ENCODE results near the gene GRAPL. TPM values are rescaled to one million over a fixed set of nuclear protein-coding genes. Genes with fewer than 3 reads are reported as not detected.
"Not testable (repeated sequence)": the region's sequence is repeated elsewhere in the genome, so short reads cannot be mapped to it uniquely, and the experiment has no call there.

GRAPL gene
- total and polyA plus RNA-seq, 7 donors = 0.34 to 1.5 (median 0.74) TPM; not detected in 2

GRCh38 chr17:19158938-19159337, 31.5 kb downstream of the GRAPL start:
- intact Hi-C loops (cut with DNase I); H3K4me1 ChIP-seq; H3K36me3 ChIP-seq (ENCODE audit: insufficient read depth in 1 of 2, low read depth in 1 of 2); H3K27me3 ChIP-seq (ENCODE audit: insufficient read depth in 3 of 3, low read length in 2 of 3); DNase-seq; ATAC-seq; H3K27ac ChIP-seq; H3K9me3 ChIP-seq; H3K4me3 ChIP-seq: not testable (repeated sequence)
- WGBS, 3 donors = no CpG with 5 or more reads among the region's 2 CpGs

GRCh38 chr17:19161308-19162107, 34.1 kb downstream of the GRAPL start:
- H3K9me3 ChIP-seq; H3K27ac ChIP-seq; DNase-seq; H3K4me1 ChIP-seq; H3K27me3 ChIP-seq (ENCODE audit: insufficient read depth in 3 of 3, low read length in 2 of 3); H3K4me3 ChIP-seq; H3K36me3 ChIP-seq (ENCODE audit: insufficient read depth in 1 of 2, low read depth in 1 of 2); intact Hi-C loops (cut with DNase I); ATAC-seq: not testable (repeated sequence)
- WGBS, 3 donors = no CpG with 5 or more reads among the region's 13 CpGs

- H3K4me3 ChIP-seq; H3K27me3 ChIP-seq (ENCODE audit: insufficient read depth in 3 of 3, low read length in 2 of 3); intact Hi-C loops (cut with DNase I); H3K4me1 ChIP-seq; DNase-seq; H3K27ac ChIP-seq; H3K36me3 ChIP-seq (ENCODE audit: insufficient read depth in 1 of 2, low read depth in 1 of 2); H3K9me3 ChIP-seq: not testable (repeated sequence)
- WGBS, 3 donors = no CpG with 5 or more reads among the region's 71 CpGs
- ATAC-seq = peak; percentile 67 to 79 (median 74)
Observed at GRCh38 chr17:19162384-19163216, 35.2 kb downstream of the GRAPL start.

- H3K9me3 ChIP-seq; H3K27ac ChIP-seq; H3K36me3 ChIP-seq (ENCODE audit: insufficient read depth in 1 of 2, low read depth in 1 of 2); intact Hi-C loops (cut with DNase I); H3K4me3 ChIP-seq; H3K27me3 ChIP-seq (ENCODE audit: insufficient read depth in 3 of 3, low read length in 2 of 3); H3K4me1 ChIP-seq; DNase-seq: not testable (repeated sequence)
- peak in 2 of 4 donors; percentile 19 to 27 for ATAC-seq
- no CpG with 5 or more reads among the region's 3 CpGs for WGBS, 3 donors
Observed at GRCh38 chr17:19174422-19174821, 47.0 kb downstream of the GRAPL start.

- intact Hi-C loops (cut with DNase I); H3K4me3 ChIP-seq; H3K27me3 ChIP-seq (ENCODE audit: insufficient read depth in 3 of 3, low read length in 2 of 3); H3K4me1 ChIP-seq; DNase-seq; H3K9me3 ChIP-seq; H3K27ac ChIP-seq; H3K36me3 ChIP-seq (ENCODE audit: insufficient read depth in 1 of 2, low read depth in 1 of 2): not testable (repeated sequence)
- no CpG with 5 or more reads among the region's 20 CpGs for WGBS, 3 donors
- ATAC-seq = peak; percentile 96 to 99 (median 96)
Observed at GRCh38 chr17:19175410-19175809, 48.0 kb downstream of the GRAPL start.

- H3K9me3 ChIP-seq; H3K27me3 ChIP-seq (ENCODE audit: insufficient read depth in 3 of 3, low read length in 2 of 3); H3K4me3 ChIP-seq; H3K36me3 ChIP-seq (ENCODE audit: insufficient read depth in 1 of 2, low read depth in 1 of 2); H3K27ac ChIP-seq; intact Hi-C loops (cut with DNase I); DNase-seq; H3K4me1 ChIP-seq: not testable (repeated sequence)
- no CpG with 5 or more reads among the region's 33 CpGs for WGBS, 3 donors
- ATAC-seq = peak; percentile 98 to 99 (median 99)
Observed at GRCh38 chr17:19181040-19181875, 53.9 kb downstream of the GRAPL start.

DNA sequence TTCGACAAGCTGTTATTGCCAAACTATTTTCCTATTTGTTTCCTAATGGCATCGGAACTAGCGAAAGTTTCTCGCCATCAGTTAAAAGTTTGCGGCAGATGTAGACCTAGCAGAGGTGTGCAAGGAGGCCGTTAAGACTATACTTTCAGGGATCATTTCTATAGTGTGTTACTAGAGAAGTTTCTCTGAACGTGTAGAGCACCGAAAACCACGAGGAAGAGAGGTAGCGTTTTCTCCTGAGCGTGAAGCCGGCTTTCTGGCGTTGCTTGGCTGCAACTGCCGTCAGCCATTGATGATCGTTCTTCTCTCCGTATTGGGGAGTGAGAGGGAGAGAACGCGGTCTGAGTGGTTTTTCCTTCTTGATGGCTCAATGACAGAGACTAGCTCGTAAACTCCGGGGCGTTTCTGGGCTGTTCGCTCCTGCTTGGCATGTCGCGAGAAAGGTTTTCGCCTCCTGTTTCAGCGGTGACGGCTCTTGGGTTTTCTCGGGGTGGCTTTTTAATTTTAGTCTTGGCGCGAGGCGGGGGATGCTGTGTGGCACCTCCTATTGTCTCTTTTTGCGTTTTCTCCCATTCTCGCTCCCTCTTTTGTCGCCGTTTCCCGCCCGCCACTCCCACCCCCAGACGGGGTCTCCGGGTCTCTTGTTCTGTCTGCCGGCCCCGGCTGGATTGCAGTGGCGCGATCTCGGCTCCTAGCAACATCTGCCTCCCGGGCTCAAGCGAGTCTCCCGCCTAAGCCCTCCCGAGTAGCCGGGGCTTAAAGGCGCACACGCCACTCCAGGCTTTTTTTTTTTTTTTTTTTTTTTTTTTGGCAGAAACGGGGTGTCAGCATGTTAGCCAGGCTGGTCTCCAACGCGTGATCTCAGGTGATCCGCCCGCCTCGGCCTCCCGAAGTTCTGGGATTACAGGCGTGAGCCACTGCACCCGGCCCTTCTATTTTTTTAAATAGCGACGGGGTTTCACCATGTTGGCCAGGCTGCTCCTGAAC, 60.8 kb downstream of the GRAPL start:
- H3K27me3 ChIP-seq (ENCODE audit: insufficient read depth in 3 of 3, low read length in 2 of 3); H3K4me3 ChIP-seq; H3K9me3 ChIP-seq; H3K27ac ChIP-seq; DNase-seq; H3K36me3 ChIP-seq (ENCODE audit: insufficient read depth in 1 of 2, low read depth in 1 of 2); H3K4me1 ChIP-seq; intact Hi-C loops (cut with DNase I): not testable (repeated sequence)
- WGBS, 3 donors = 0% methylated on average over 8 to 9 of the region's 62 CpGs
- peak; percentile 33 to 65 (median 52) for ATAC-seq

DNA sequence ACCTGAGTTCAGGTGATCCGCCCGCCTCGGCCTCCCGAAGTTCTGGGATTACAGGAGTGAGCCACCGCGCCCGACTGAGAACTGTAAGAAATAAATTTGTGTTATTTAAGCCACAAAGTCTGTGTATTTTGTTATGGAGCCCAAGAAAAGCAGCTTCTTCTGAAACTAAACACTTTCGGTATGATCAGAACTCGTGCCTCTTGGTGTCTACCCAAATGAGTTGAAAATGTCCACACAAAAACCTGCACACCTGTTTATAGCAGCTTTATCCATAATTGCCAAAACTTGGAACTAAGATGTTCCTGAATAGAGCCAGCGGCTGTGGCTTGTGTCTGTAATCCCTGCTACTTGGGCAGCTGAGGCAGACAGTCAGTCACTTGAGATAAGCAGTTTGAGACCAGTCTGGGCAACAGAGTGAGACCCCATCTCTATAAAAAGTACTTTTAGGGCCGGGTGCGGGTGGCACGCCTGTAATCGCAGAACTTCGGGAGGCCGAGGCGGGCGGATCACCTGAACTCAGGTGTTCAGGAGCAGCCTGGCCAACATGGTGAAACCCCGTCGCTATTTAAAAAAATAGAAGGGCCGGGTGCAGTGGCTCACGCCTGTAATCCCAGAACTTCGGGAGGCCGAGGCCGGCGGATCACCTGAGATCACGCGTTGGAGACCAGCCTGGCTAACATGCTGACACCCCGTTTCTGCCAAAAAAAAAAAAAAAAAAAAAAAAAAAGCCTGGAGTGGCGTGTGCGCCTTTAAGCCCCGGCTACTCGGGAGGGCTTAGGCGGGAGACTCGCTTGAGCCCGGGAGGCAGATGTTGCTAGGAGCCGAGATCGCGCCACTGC, 61.7 kb downstream of the GRAPL start:
- H3K27me3 ChIP-seq (ENCODE audit: insufficient read depth in 3 of 3, low read length in 2 of 3); H3K27ac ChIP-seq; intact Hi-C loops (cut with DNase I); H3K9me3 ChIP-seq; H3K4me3 ChIP-seq; H3K4me1 ChIP-seq; H3K36me3 ChIP-seq (ENCODE audit: insufficient read depth in 1 of 2, low read depth in 1 of 2); DNase-seq: not testable (repeated sequence)
- no CpG with 5 or more reads among the region's 39 CpGs for WGBS, 3 donors
- ATAC-seq = peak; percentile 92 to 96 (median 94)

DNA sequence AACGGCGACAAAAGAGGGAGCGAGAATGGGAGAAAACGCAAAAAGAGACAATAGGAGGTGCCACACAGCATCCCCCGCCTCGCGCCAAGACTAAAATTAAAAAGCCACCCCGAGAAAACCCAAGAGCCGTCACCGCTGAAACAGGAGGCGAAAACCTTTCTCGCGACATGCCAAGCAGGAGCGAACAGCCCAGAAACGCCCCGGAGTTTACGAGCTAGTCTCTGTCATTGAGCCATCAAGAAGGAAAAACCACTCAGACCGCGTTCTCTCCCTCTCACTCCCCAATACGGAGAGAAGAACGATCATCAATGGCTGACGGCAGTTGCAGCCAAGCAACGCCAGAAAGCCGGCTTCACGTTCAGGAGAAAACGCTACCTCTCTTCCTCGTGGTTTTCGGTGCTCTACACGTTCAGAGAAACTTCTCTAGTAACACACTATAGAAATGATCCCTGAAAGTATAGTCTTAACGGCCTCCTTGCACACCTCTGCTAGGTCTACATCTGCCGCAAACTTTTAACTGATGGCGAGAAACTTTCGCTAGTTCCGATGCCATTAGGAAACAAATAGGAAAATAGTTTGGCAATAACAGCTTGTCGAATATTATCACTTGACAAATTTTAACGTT, 62.5 kb downstream of the GRAPL start:
- H3K36me3 ChIP-seq (ENCODE audit: insufficient read depth in 1 of 2, low read depth in 1 of 2); H3K4me3 ChIP-seq; H3K27me3 ChIP-seq (ENCODE audit: insufficient read depth in 3 of 3, low read length in 2 of 3); H3K4me1 ChIP-seq; intact Hi-C loops (cut with DNase I); H3K9me3 ChIP-seq; H3K27ac ChIP-seq; DNase-seq: not testable (repeated sequence)
- peak; percentile 29 to 61 (median 45) for ATAC-seq
- WGBS, 3 donors = no CpG with 5 or more reads among the region's 36 CpGs

All from psoas muscle (tissue), 8 donors.